Lower leg skin (tissue), 4 donors: ENCODE results near the gene AIRE. TPM values are rescaled to one million over a fixed set of nuclear protein-coding genes. Genes with fewer than 3 reads are reported as not detected.

Experiments used
- DNase-seq, 2 donors: peaks; one replicate each; pipeline ENCODE4 v3.0.0-alpha.2; 2019; ENCODE audit warnings: low spot score in 2 of 2
- H3K4me3 ChIP-seq: fragments of 200-600 bp; sonication (generic); 2 replicates; pipeline ENCODE4 v1.5.1; 2017; ENCODE audit warnings: mild to moderate bottlenecking, low read depth; ENCODE audit not compliant: poor library complexity, severe bottlenecking
- CTCF ChIP-seq, 3 donors: fragments of 450-650 bp; IDR thresholded peaks; one replicate each; pipeline ENCODE4 v1.5.1; 2016; ENCODE audit warnings: antibody characterized with exemption in 3 of 3, mild to moderate bottlenecking in 3 of 3, moderate library complexity in 2 of 3
- POLR2A ChIP-seq, 2 donors: fragments of 450-650 bp; IDR thresholded peaks; one replicate each; pipeline ENCODE4 v1.6.1; 2016 to 2017; ENCODE audit warnings: antibody characterized with exemption in 2 of 2, mild to moderate bottlenecking in 1 of 2, moderate library complexity in 1 of 2
- WGBS, 2 donors: methylation state at CpG; one replicate each; pipeline ENCODE4 v1.1.5; 2018; 5-methylcytosine and 5-hydroxymethylcytosine counted together
- intact Hi-C: fragments of 100-400 bp; cut with DNase I; formaldehyde crosslinking; loops from one replicate; pipeline ENCODE4 v1.15.0; 2023; ENCODE audit warnings: low total_unique reads
- total RNA-seq, 4 donors: library from RNA; depleted of rRNA; stranded (reverse); fragments of >200 nt; gene quantifications; one replicate each; pipeline ENCODE4 v1.1.0, GENCODE V29; 2016

The AIRE gene
- total RNA-seq, 4 donors from 2014 or later = 0.12 to 0.21 (median 0.19) TPM; not detected in 1

GRCh38 chr21:44332965-44333364, 47.3 kb downstream of the AIRE start:
- H3K4me3 ChIP-seq = no peak overlapping the region
- no peak for DNase-seq
- 95 to 96% methylated on average over 17 to 20 of the region's 22 CpGs for WGBS, 2 donors
- no peak for TF ChIP-seq POLR2A (IDR thresholded peaks at IDR 0.05)
- no peak for TF ChIP-seq CTCF (IDR thresholded peaks at IDR 0.05)
- intact Hi-C loops = no loop called here

GRCh38 chr21:44333509-44334328, 48.0 kb downstream of the AIRE start:
- TF ChIP-seq POLR2A (IDR thresholded peaks at IDR 0.05) (no peak), CTCF (IDR thresholded peaks at IDR 0.05) (no peak)
- DNase-seq = no peak
- H3K4me3 ChIP-seq = no peak overlapping the region
- WGBS, 2 donors = 73 to 77% methylated on average over 41 to 44 of the region's 45 CpGs
- intact Hi-C loops = no loop called here

GRCh38 chr21:44334329-44335030, 48.8 kb downstream of the AIRE start:
- WGBS, 2 donors = 58 to 76% methylated on average over 22 of the region's 26 CpGs
- no peak for DNase-seq
- no peak overlapping the region for H3K4me3 ChIP-seq
- intact Hi-C loops = no loop called here
- no peak for TF ChIP-seq POLR2A (IDR thresholded peaks at IDR 0.05)
- no peak for TF ChIP-seq CTCF (IDR thresholded peaks at IDR 0.05)

GRCh38 chr21:44335266-44336059, 49.8 kb downstream of the AIRE start:
- DNase-seq = no peak
- 84 to 96% methylated on average over 20 to 22 of the region's 24 CpGs for WGBS, 2 donors
- H3K4me3 ChIP-seq = no peak overlapping the region
- TF ChIP-seq CTCF (IDR thresholded peaks at IDR 0.05) (no peak), POLR2A (IDR thresholded peaks at IDR 0.05) (no peak)
- intact Hi-C loops = no loop called here

GRCh38 chr21:44337449-44337848, 51.8 kb downstream of the AIRE start:
- WGBS, 2 donors = 78 to 81% methylated on average over 3 of the region's 3 CpGs

More at GRCh38 chr21:44337449-44337848, 51.8 kb downstream of the AIRE start:
- TF ChIP-seq CTCF (IDR thresholded peaks at IDR 0.05) = no peak
- TF ChIP-seq POLR2A (IDR thresholded peaks at IDR 0.05) = no peak
- DNase-seq = no peak
- intact Hi-C loops = no loop called here
- no peak overlapping the region for H3K4me3 ChIP-seq
